Measurements from ENCODE around the gene FGD3. TPM values are rescaled to one million over a fixed set of nuclear protein-coding genes. Genes with fewer than 3 reads are reported as not detected.

FGD3 gene
- total and polyA plus RNA-seq, 4 donors: 1.6 to 6.2 (median 3.6) TPM

DNA sequence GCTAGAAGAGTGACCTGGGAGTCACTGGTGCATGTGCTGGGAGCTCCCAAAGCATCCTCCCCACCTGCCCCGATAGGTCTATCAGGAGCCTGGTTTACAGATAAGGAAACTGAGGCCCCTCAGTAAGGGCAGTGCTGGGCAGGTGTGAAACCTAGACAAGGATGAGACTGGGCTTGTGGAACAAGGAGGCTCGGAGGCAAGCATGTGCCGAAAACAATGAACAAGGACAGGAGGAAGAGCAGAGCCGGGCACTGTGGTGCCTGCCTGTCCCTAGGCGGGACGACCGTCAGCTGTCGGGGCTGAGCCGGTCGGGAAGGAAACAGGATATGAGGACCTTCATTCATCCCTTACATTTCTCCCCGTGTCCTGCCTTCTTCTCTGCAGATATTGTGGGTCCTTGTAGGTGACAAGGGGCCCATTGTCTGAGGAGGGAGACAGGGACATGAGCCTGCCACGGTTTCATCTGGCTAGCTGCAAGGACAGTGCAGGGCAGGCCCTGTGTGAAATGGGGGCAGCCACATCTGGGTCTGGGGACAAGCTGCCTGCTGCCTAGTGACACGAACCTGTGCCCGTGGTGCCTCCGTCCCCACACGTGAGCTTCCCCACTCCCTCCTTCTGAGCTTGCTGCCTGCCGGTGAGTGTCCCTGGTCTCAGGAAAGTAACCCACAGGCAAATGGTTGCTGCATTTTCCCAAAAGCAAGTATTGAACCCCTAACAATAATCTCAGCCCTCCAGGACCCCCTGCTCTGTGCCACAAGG, 18.6 kb downstream of the FGD3 start:
- H3K9me3 ChIP-seq (ENCODE audit: control insufficient read depth in 4 of 4, low read length in 3 of 4): peaks cover 0 to 6% (median 0%) of the 10 kb centered on the region in 4 donors
- WGBS: 69% methylated on average over 17 of the region's 17 CpGs
- no peaks in the 10 kb centered on the region for H3K27me3 ChIP-seq (ENCODE audit: control insufficient read depth in 4 of 4, insufficient read depth in 4 of 4, low read length in 3 of 4)
- H3K4me1 ChIP-seq (ENCODE audit: control insufficient read depth in 4 of 4, insufficient read depth in 4 of 4, low read length in 3 of 4): peaks cover 0 to 4% (median 2%) of the 10 kb centered on the region in 4 donors
- H3K27ac ChIP-seq (ENCODE audit: low read depth in 1 of 2, low read length in 2 of 2): peak overlapping the region in 1 of 2 donors; percentile 57
- peak overlapping the region in 2 of 3 donors; percentile 16 to 29 for H3K4me3 ChIP-seq (ENCODE audit: low read depth in 1 of 3, low read length in 3 of 3)
- TF ChIP-seq, protein P1, sequence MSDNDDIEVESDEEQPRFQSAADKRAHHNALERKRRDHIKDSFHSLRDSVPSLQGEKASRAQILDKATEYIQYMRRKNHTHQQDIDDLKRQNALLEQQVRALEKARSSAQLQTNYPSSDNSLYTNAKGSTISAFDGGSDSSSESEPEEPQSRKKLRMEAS (IDR thresholded peaks at IDR 0.05): no peak
- TF ChIP-seq TAF1 (conservative IDR thresholded peaks at IDR 0.05): no peak
- TF ChIP-seq FOXA1 (IDR thresholded peaks at IDR 0.05): no peak
- no peak for TF ChIP-seq HNF4G (IDR thresholded peaks at IDR 0.05)
- TF ChIP-seq SP1 (IDR thresholded peaks at IDR 0.05): no peak
- TF ChIP-seq, protein P2, sequence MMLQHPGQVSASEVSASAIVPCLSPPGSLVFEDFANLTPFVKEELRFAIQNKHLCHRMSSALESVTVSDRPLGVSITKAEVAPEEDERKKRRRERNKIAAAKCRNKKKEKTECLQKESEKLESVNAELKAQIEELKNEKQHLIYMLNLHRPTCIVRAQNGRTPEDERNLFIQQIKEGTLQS (IDR thresholded peaks at IDR 0.05): no peak
- no peak for TF ChIP-seq FOXA2 (IDR thresholded peaks at IDR 0.05)
- TF ChIP-seq RXRA (IDR thresholded peaks at IDR 0.05): no peak
- TF ChIP-seq GABPA (IDR thresholded peaks at IDR 0.05 in 1 of 2, conservative IDR thresholded peaks at IDR 0.05 in 1 of 2): no peak
- TF ChIP-seq, protein P3, sequence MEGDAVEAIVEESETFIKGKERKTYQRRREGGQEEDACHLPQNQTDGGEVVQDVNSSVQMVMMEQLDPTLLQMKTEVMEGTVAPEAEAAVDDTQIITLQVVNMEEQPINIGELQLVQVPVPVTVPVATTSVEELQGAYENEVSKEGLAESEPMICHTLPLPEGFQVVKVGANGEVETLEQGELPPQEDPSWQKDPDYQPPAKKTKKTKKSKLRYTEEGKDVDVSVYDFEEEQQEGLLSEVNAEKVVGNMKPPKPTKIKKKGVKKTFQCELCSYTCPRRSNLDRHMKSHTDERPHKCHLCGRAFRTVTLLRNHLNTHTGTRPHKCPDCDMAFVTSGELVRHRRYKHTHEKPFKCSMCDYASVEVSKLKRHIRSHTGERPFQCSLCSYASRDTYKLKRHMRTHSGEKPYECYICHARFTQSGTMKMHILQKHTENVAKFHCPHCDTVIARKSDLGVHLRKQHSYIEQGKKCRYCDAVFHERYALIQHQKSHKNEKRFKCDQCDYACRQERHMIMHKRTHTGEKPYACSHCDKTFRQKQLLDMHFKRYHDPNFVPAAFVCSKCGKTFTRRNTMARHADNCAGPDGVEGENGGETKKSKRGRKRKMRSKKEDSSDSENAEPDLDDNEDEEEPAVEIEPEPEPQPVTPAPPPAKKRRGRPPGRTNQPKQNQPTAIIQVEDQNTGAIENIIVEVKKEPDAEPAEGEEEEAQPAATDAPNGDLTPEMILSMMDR (IDR thresholded peaks at IDR 0.05; ENCODE audit: low read depth, low read length, missing input control): no peak
- TF ChIP-seq EGR1 (IDR thresholded peaks at IDR 0.05; ENCODE audit: low read depth in 2 of 2): no peak
- TF ChIP-seq RAD21 (IDR thresholded peaks at IDR 0.05): no peak
- no peak for TF ChIP-seq NR2F2 (IDR thresholded peaks at IDR 0.05)
- no peak for TF ChIP-seq JUND (IDR thresholded peaks at IDR 0.05)
- peak overlapping the region in 1 of 2 donors; percentile 51 for H3K9ac ChIP-seq (ENCODE audit: low read depth in 1 of 2, low read length in 2 of 2)
- peak; percentile 30 for DNase-seq (ENCODE audit: low spot score)
- H3K36me3 ChIP-seq (ENCODE audit: control insufficient read depth in 4 of 4, insufficient read depth in 3 of 4, low read depth in 1 of 4, low read length in 3 of 4): no peaks in the 10 kb centered on the region

DNA sequence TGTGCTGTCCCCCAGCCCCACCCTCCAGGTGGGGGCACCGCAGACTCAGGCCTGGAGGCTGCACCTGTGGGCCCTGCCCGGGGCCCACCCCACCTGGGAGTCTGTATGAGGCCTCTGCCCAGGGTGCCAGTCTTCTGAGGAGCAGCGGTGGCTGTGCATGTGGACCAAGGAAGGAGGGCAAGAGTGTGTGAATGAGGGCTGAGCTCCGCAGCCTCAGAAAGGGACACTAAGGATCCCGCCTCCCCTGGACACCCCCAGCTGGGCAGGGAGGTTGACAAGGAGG, 19.1 kb downstream of the FGD3 start:
- TF ChIP-seq HNF4A (conservative IDR thresholded peaks at IDR 0.05) (no peak), GABPA (IDR thresholded peaks at IDR 0.05 in 1 of 2, conservative IDR thresholded peaks at IDR 0.05 in 1 of 2) (no peak), RXRA (IDR thresholded peaks at IDR 0.05) (no peak), SP1 (IDR thresholded peaks at IDR 0.05) (no peak), RAD21 (IDR thresholded peaks at IDR 0.05) (no peak), NR2F2 (IDR thresholded peaks at IDR 0.05) (no peak)
- TF ChIP-seq, protein P4, sequence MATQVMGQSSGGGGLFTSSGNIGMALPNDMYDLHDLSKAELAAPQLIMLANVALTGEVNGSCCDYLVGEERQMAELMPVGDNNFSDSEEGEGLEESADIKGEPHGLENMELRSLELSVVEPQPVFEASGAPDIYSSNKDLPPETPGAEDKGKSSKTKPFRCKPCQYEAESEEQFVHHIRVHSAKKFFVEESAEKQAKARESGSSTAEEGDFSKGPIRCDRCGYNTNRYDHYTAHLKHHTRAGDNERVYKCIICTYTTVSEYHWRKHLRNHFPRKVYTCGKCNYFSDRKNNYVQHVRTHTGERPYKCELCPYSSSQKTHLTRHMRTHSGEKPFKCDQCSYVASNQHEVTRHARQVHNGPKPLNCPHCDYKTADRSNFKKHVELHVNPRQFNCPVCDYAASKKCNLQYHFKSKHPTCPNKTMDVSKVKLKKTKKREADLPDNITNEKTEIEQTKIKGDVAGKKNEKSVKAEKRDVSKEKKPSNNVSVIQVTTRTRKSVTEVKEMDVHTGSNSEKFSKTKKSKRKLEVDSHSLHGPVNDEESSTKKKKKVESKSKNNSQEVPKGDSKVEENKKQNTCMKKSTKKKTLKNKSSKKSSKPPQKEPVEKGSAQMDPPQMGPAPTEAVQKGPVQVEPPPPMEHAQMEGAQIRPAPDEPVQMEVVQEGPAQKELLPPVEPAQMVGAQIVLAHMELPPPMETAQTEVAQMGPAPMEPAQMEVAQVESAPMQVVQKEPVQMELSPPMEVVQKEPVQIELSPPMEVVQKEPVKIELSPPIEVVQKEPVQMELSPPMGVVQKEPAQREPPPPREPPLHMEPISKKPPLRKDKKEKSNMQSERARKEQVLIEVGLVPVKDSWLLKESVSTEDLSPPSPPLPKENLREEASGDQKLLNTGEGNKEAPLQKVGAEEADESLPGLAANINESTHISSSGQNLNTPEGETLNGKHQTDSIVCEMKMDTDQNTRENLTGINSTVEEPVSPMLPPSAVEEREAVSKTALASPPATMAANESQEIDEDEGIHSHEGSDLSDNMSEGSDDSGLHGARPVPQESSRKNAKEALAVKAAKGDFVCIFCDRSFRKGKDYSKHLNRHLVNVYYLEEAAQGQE (IDR thresholded peaks at IDR 0.05): no peak
- Histone ChIP-seq H3K9me3 (ENCODE audit: control insufficient read depth in 4 of 4, low read length in 3 of 4) (peaks cover 0 to 4% (median 0%) of the 10 kb centered on the region in 4 donors), H3K4me3 (ENCODE audit: low read depth in 1 of 3, low read length in 3 of 3) (peak overlapping the region in 1 of 3 donors; percentile 2), H3K27ac (ENCODE audit: low read depth in 1 of 2, low read length in 2 of 2) (no peak overlapping the region), H3K36me3 (ENCODE audit: control insufficient read depth in 4 of 4, insufficient read depth in 3 of 4, low read depth in 1 of 4, low read length in 3 of 4) (no peaks in the 10 kb centered on the region), H3K4me1 (ENCODE audit: control insufficient read depth in 4 of 4, insufficient read depth in 4 of 4, low read length in 3 of 4) (peaks cover 0 to 4% (median 2%) of the 10 kb centered on the region in 4 donors), H3K9ac (ENCODE audit: low read depth in 1 of 2, low read length in 2 of 2) (no peak overlapping the region), H3K27me3 (ENCODE audit: control insufficient read depth in 4 of 4, insufficient read depth in 4 of 4, low read length in 3 of 4) (no peaks in the 10 kb centered on the region)
- DNase-seq (ENCODE audit: low spot score): peak; percentile 20
- WGBS: 89% methylated on average over 5 of the region's 5 CpGs

Measured in liver (tissue), 9 donors.